HG02610 (cell line): ENCODE data around the gene ECD.

Source experiments
- ATAC-seq: cut with Tn5 transposase; IDR thresholded peaks from one replicate; pipeline ENCODE4 v1.9.1; 2021; ENCODE audit warnings: mild to moderate bottlenecking, moderate library complexity; ENCODE audit not compliant: unreplicated experiment

The ECD gene

GRCh38 chr10:73099141-73099540 lies 68.7 kb downstream of the ECD start:
- ATAC-seq: no peak

GRCh38 chr10:73097305-73097670 lies 70.5 kb downstream of the ECD start:
- no peak for ATAC-seq

- peak; percentile 86 for ATAC-seq
Observed at GRCh38 chr10:73096449-73097304, 71.1 kb downstream of the ECD start, which contains the start of gene P4HA1. TSS of gene P4HA1 (minus strand) at chr10:73096866. CDS start at chr10:73074883, 21,983 bp downstream.

GRCh38 chr10:73096041-73096448 lies 71.8 kb downstream of the ECD start:
- peak; percentile 34 for ATAC-seq

- ATAC-seq: no peak
Observed at GRCh38 chr10:73095481-73096021, 72.3 kb downstream of the ECD start.

GRCh38 chr10:73094986-73095480 lies 72.8 kb downstream of the ECD start:
- no peak for ATAC-seq

- no peak for ATAC-seq
Observed at GRCh38 chr10:73093922-73094850, 73.6 kb downstream of the ECD start.

GRCh38 chr10:73092830-73093229 lies 75.0 kb downstream of the ECD start:
- ATAC-seq: no peak

- peak; percentile 63 for ATAC-seq
Observed at GRCh38 chr10:73088304-73088703, 79.5 kb downstream of the ECD start.

GRCh38 chr10:73086816-73087215 lies 81.0 kb downstream of the ECD start:
- ATAC-seq: no peak

GRCh38 chr10:73084209-73084608 lies 83.6 kb downstream of the ECD start:
- ATAC-seq: no peak
